ENCODE data around the gene NOS1AP. TPM values are rescaled to one million over a fixed set of nuclear protein-coding genes. Genes with fewer than 3 reads are reported as not detected.

Gene NOS1AP
- total RNA-seq, 1 experiment from 2014 or later = 2.6 TPM

- H3K27me3 ChIP-seq (ENCODE audit: low read length) = no peaks in the 10 kb centered on the region
- peak within 1 kb of the TSS; percentile 92 for H3K4me2 ChIP-seq (ENCODE audit: low read length)
- peak; percentile 89 for DNase-seq
- no peaks in the 10 kb centered on the region for H3K36me3 ChIP-seq (ENCODE audit: low read depth, low read length)
- no peak within 1 kb of the TSS for H3K27ac ChIP-seq (ENCODE audit: low read length)
- POLR2A ChIA-PET (ENCODE audit: unreplicated experiment) = interaction anchor here (0.5 kb wide), 1 partner anchor 254 kb away, joined by 4 read pairs; no protein-coding TSS in a partner anchor
- peak within 1 kb of the TSS; percentile 99 for H2AFZ ChIP-seq (ENCODE audit: low read length)
- CTCF ChIA-PET = interaction anchor here (0.6 to 1.7 kb wide), 8 partner anchors 13 to 262 kb away, joined by 3 to 15 read pairs (median 4); no protein-coding TSS in a partner anchor
- H3K9ac ChIP-seq (ENCODE audit: low read length) = peak within 1 kb of the TSS; percentile 36
- H3K9me2 ChIP-seq (replicated peaks; ENCODE audit: low read length) = no peaks in the 10 kb centered on the region
- peak within 1 kb of the TSS; percentile 85 for H3K4me3 ChIP-seq (ENCODE audit: low read length)
- H3K9me3 ChIP-seq (ENCODE audit: low read length) = no peaks in the 10 kb centered on the region
- intact Hi-C loops (cut with micrococcal nuclease) = loop anchor here (1.0 to 5.0 kb wide), 5 partner anchors 62 to 231 kb away; no protein-coding TSS in a partner anchor
- H3K4me1 ChIP-seq (ENCODE audit: insufficient read depth, low read length) = peaks cover 30% of the 10 kb centered on the region
- H3F3A ChIP-seq (ENCODE audit: low read length, unreplicated experiment) = no peaks in the 10 kb centered on the region
- ATAC-seq = peak; percentile 85
- H3K79me2 ChIP-seq (ENCODE audit: low read length) = no peaks in the 10 kb centered on the region
- no peak for TF ChIP-seq EZH2phosphoT487 (IDR thresholded peaks at IDR 0.05; ENCODE audit: borderline replicate concordance, low read length)
- peak; percentile 64 for TF ChIP-seq CTCF (conservative IDR thresholded peaks at IDR 0.05; ENCODE audit: low read depth, low read length)
- no TSS peak for BruUV-seq (replicated peaks)
- H4K20me1 ChIP-seq (ENCODE audit: low read length) = no peaks in the 10 kb centered on the region
Measured at GRCh38 chr1:162023547-162024501, 45.7 kb upstream of the NOS1AP start, which contains the start of gene OLFML2B. Gene OLFML2B, minus strand, starts transcription at chr1:162023869. Its CDS starts 439 bp downstream, at chr1:162023430.

GRCh38 chr1:162025541-162025940 is 44.0 kb upstream of the NOS1AP start:
- no peaks in the 10 kb centered on the region for H3K9me2 ChIP-seq (replicated peaks; ENCODE audit: low read length)
- H3K9ac ChIP-seq (ENCODE audit: low read length) = no peak overlapping the region
- no TSS peak for BruUV-seq (replicated peaks)
- TF ChIP-seq EZH2 (IDR thresholded peaks at IDR 0.05; ENCODE audit: low read length, unreplicated experiment) (no peak), CTCF (conservative IDR thresholded peaks at IDR 0.05; ENCODE audit: low read depth, low read length) (no peak), EZH2phosphoT487 (IDR thresholded peaks at IDR 0.05; ENCODE audit: borderline replicate concordance, low read length) (no peak)
- DNase-seq = no peak
- no peak overlapping the region for H2AFZ ChIP-seq (ENCODE audit: low read length)
- no peaks in the 10 kb centered on the region for H3K79me2 ChIP-seq (ENCODE audit: low read length)
- ATAC-seq = no peak
- ChIA-PET POLR2A (ENCODE audit: unreplicated experiment) (no interaction called here), CTCF (no interaction called here)
- H3K27me3 ChIP-seq (ENCODE audit: low read length) = no peaks in the 10 kb centered on the region
- peaks cover 22% of the 10 kb centered on the region for H3K4me1 ChIP-seq (ENCODE audit: insufficient read depth, low read length)
- no peaks in the 10 kb centered on the region for H3K36me3 ChIP-seq (ENCODE audit: low read depth, low read length)
- H3K4me2 ChIP-seq (ENCODE audit: low read length) = no peak overlapping the region
- no peak overlapping the region for H3K27ac ChIP-seq (ENCODE audit: low read length)
- H4K20me1 ChIP-seq (ENCODE audit: low read length) = no peaks in the 10 kb centered on the region
- H3F3A ChIP-seq (ENCODE audit: low read length, unreplicated experiment) = no peaks in the 10 kb centered on the region
- intact Hi-C loops (cut with micrococcal nuclease) = loop anchor here (2.0 kb wide), 1 partner anchor 233 kb away; no protein-coding TSS in a partner anchor
- no peak overlapping the region for H3K4me3 ChIP-seq (ENCODE audit: low read length)
- no peaks in the 10 kb centered on the region for H3K9me3 ChIP-seq (ENCODE audit: low read length)
